ENCODE results near the gene SETBP1. TPM values are rescaled to one million over a fixed set of nuclear protein-coding genes. Genes with fewer than 3 reads are reported as not detected.

SETBP1 gene
- total and polyA plus RNA-seq, 2 of the 8 experiments (the other 6 are each of a cell fraction or from before 2014, with no cell fraction given): 2.0 to 6.5 TPM

- 97% methylated on average over 2 of the region's 2 CpGs; no CpG with 5 or more reads in 1 of the 2 experiments for WGBS, 2 experiments (ENCODE audit: extremely low coverage in 1 of 2, insufficient coverage in 1 of 2, insufficient read length in 1 of 2, insufficient replicate concordance in 2 of 2, low coverage in 1 of 2, low lambda C conversion rate in 2 of 2, missing lambda C conversion rate in 1 of 2)
- no peak for TF ChIP-seq BACH1 (IDR thresholded peaks at IDR 0.05; ENCODE audit: low read length)
- TF ChIP-seq KDM4A (IDR thresholded peaks at IDR 0.05; ENCODE audit: low read depth, low read length, severe bottlenecking): no peak
- TF ChIP-seq TBP (IDR thresholded peaks at IDR 0.05; ENCODE audit: low read depth, low read length): no peak
- no peak for TF ChIP-seq CTCF (IDR thresholded peaks at IDR 0.05; ENCODE audit: control extremely low read depth in 1 of 3, insufficient read depth in 1 of 3, low read depth in 1 of 3, low read length in 3 of 3)
- no peak for TF ChIP-seq TEAD4 (IDR thresholded peaks at IDR 0.05; ENCODE audit: low read depth, low read length)
- no peak for TF ChIP-seq SIX5 (IDR thresholded peaks at IDR 0.05; ENCODE audit: low read depth, low read length)
- TF ChIP-seq ATF3 (IDR thresholded peaks at IDR 0.05; ENCODE audit: insufficient read depth, low read depth, low read length): no peak
- no peak for TF ChIP-seq RAD21 (IDR thresholded peaks at IDR 0.05 in 1 of 2, conservative IDR thresholded peaks at IDR 0.05 in 1 of 2; ENCODE audit: low read depth in 2 of 2, low read length in 2 of 2)
- no peak for TF ChIP-seq SIN3A (conservative IDR thresholded peaks at IDR 0.05 in 1 of 2, IDR thresholded peaks at IDR 0.05 in 1 of 2; ENCODE audit: low read depth in 1 of 2, low read length in 2 of 2)
- TF ChIP-seq HDAC6 (IDR thresholded peaks at IDR 0.05; ENCODE audit: low read depth, low read length): no peak
These were observed 224.1 kb downstream of the SETBP1 start for GRCh38 chr18:44904768-44905167.

More at GRCh38 chr18:44904768-44905167, 224.1 kb downstream of the SETBP1 start:
- Histone ChIP-seq H4K5ac (ENCODE audit: insufficient read length, low read depth, low read length) (no peak overlapping the region), H2BK120ac (replicated peaks; ENCODE audit: low read depth, low read length) (no peak overlapping the region), H2AK5ac (ENCODE audit: low read depth, low read length) (no peak overlapping the region), H4K8ac (ENCODE audit: extremely low read depth, insufficient read depth, low read length) (no peak overlapping the region), H3K79me1 (ENCODE audit: low read depth, low read length) (no peaks in the 10 kb centered on the region), H4K20me1 (replicated peaks in 1 of 2; ENCODE audit: control insufficient read depth in 1 of 2, insufficient read depth in 2 of 2, low read length in 2 of 2) (no peaks in the 10 kb centered on the region), H3K18ac (ENCODE audit: extremely low read depth, low read length) (no peak overlapping the region), H3K27me3 (replicated peaks in 1 of 4; ENCODE audit: control insufficient read depth in 3 of 4, extremely low read depth in 1 of 4, insufficient read depth in 3 of 4, low read length in 3 of 4) (no peaks in the 10 kb centered on the region), H3K27ac (ENCODE audit: low read depth, low read length) (no peak overlapping the region), H3K56ac (replicated peaks; ENCODE audit: insufficient read length, low read depth, low read length) (no peak overlapping the region), H3K4me1 (replicated peaks in 1 of 4; ENCODE audit: control insufficient read depth in 3 of 4, insufficient read depth in 4 of 4, low read length in 3 of 4) (0 out of 7 replicates have a peak, but pooled peaks cover 0 to 2% (median 0%) of the 10 kb centered on the region in 4 experiments), H2BK5ac (ENCODE audit: low read depth, low read length) (no peak overlapping the region), H3K9ac (replicated peaks in 1 of 4; ENCODE audit: extremely low read depth in 1 of 4, low read depth in 3 of 4, low read length in 3 of 4) (no peak overlapping the region), H2BK15ac (ENCODE audit: low read length) (no peak overlapping the region), H2BK12ac (ENCODE audit: low read depth, low read length) (no peak overlapping the region), H4K91ac (replicated peaks; ENCODE audit: insufficient read length, low read length) (no peak overlapping the region), H3K23me2 (ENCODE audit: low read depth, low read length) (no peaks in the 10 kb centered on the region), H3K4me2 (ENCODE audit: insufficient read depth in 1 of 2, low read depth in 2 of 2, low read length in 2 of 2) (no peak overlapping the region), H3K79me2 (ENCODE audit: control insufficient read depth in 1 of 2, insufficient read depth in 2 of 2, low read length in 2 of 2) (no peaks in the 10 kb centered on the region), H3K9me3 (ENCODE audit: insufficient read depth in 2 of 2, low read depth in 1 of 2, low read length in 1 of 2) (no peaks in the 10 kb centered on the region), H3K4me3 (ENCODE audit: extremely low read depth in 1 of 4, insufficient read depth in 2 of 4, low read depth in 3 of 4, low read length in 4 of 4) (no peak overlapping the region), H2AFZ (ENCODE audit: low read length) (no peak overlapping the region), H3K14ac (ENCODE audit: insufficient read length) (no peak overlapping the region), H2BK20ac (ENCODE audit: low read length) (no peak overlapping the region), H3K4ac (replicated peaks; ENCODE audit: insufficient read length, low read depth, low read length) (no peak overlapping the region), H3K36me3 (ENCODE audit: control insufficient read depth in 2 of 4, insufficient read depth in 4 of 4, low read length in 3 of 4) (no peaks in the 10 kb centered on the region), H3K23ac (ENCODE audit: insufficient read length) (no peak overlapping the region)
- POLR2A ChIA-PET (ENCODE audit: partially characterized antibody): no interaction called here
- DNase-seq (ENCODE audit: low read depth in 1 of 2, low spot score in 2 of 2) (no peak), FAIRE-seq (no peak)
- CTCF ChIA-PET (ENCODE audit: partially characterized antibody): interaction anchor here (1.1 to 1.8 kb wide), 3 partner anchors 307 to 480 kb away, joined by 4 to 6 read pairs (median 4); no protein-coding TSS in a partner anchor

Measured in H1 (cell line).